H1 (cell line): ENCODE results near the gene ADAMTS16. TPM values are rescaled to one million over a fixed set of nuclear protein-coding genes. Genes with fewer than 3 reads are reported as not detected.

Source experiments
- CTCF ChIA-PET: fragments of 300-600 bp; sonication (Branson Sonifier 250); formaldehyde crosslinking; loops from one replicate; lab custom pipeline; 2021; ENCODE audit not compliant: partially characterized antibody; lab: Charles Lee
- POLR2A ChIA-PET: fragments of 300-600 bp; sonication (Branson Sonifier 250); formaldehyde crosslinking; loops from one replicate; lab custom pipeline; 2021; ENCODE audit warnings: inconsistent platforms; ENCODE audit not compliant: partially characterized antibody; lab: Charles Lee
- DNase-seq, 2 experiments: peaks; one replicate each; pipeline versions ENCODE4 v3.0.0 to v3.0.0-alpha.2; 2010 to 2022; ENCODE audit warnings: low spot score in 2 of 2, low read depth in 1 of 2, mixed read lengths in 1 of 2
- FAIRE-seq: peaks from 2 replicates; lab custom pipeline; 2011; peaks lifted over from hg19 to GRCh38; lab: Jason Lieb, UNC
- H2AFZ ChIP-seq: 2 replicates; pipeline ENCODE4 v1.8.1; 2012; ENCODE audit warnings: low read length, inconsistent platforms
- H2AK5ac ChIP-seq: 2 replicates; pipeline ENCODE4 v1.6.1; 2013; ENCODE audit warnings: low read depth, low read length
- H2BK120ac ChIP-seq: replicated peaks from 2 replicates; pipeline ENCODE3; 2013; ENCODE audit warnings: low read depth, low read length, inconsistent platforms
- H2BK12ac ChIP-seq: 2 replicates; pipeline ENCODE4 v1.6.1; 2013; ENCODE audit warnings: low read depth, low read length
- H2BK15ac ChIP-seq: 2 replicates; pipeline ENCODE4 v1.6.1; 2013; ENCODE audit warnings: low read length
- H2BK20ac ChIP-seq: 2 replicates; pipeline ENCODE4 v1.6.1; 2013; ENCODE audit warnings: low read length
- H2BK5ac ChIP-seq: 2 replicates; pipeline ENCODE4 v1.6.1; 2013; ENCODE audit warnings: low read depth, low read length
- H3K14ac ChIP-seq: 2 replicates; pipeline ENCODE4 v1.6.1; 2013; ENCODE audit warnings: inconsistent platforms; ENCODE audit not compliant: insufficient read length
- H3K18ac ChIP-seq: 2 replicates; pipeline ENCODE4 v1.6.1; 2013; ENCODE audit warnings: low read length; ENCODE audit errors: extremely low read depth
- H3K23ac ChIP-seq: 2 replicates; pipeline ENCODE4 v1.6.1; 2013; ENCODE audit warnings: inconsistent platforms; ENCODE audit not compliant: insufficient read length
- H3K23me2 ChIP-seq: 2 replicates; pipeline ENCODE4 v1.6.1; 2013; ENCODE audit warnings: low read depth, low read length
- H3K27ac ChIP-seq: 2 replicates; pipeline ENCODE4 v1.6.1; 2011; ENCODE audit warnings: low read depth, low read length, inconsistent platforms
- H3K27me3 ChIP-seq, 4 experiments: replicated peaks in 1 of 4; 1 replicate in 1 of 4; 2 replicates in 3 of 4; pipeline versions ENCODE4 v1.6.1 to v1.8.1; 2011 to 2013; ENCODE audit warnings: low read length in 3 of 4, mild to moderate bottlenecking in 3 of 4, inconsistent platforms in 2 of 4, mixed read lengths in 2 of 4, moderate library complexity in 1 of 4; ENCODE audit not compliant: control insufficient read depth in 3 of 4, insufficient read depth in 3 of 4; ENCODE audit errors: extremely low read depth in 1 of 4
- H3K36me3 ChIP-seq, 4 experiments: 2 replicates each; pipeline versions ENCODE4 v1.6.1 to v1.8.1; 2011 to 2013; ENCODE audit warnings: mild to moderate bottlenecking in 4 of 4, low read length in 3 of 4, moderate library complexity in 2 of 4, control low read depth in 1 of 4, inconsistent platforms in 1 of 4; ENCODE audit not compliant: insufficient read depth in 4 of 4, control insufficient read depth in 2 of 4
- H3K4ac ChIP-seq: replicated peaks from 2 replicates; pipeline ENCODE3; 2013; ENCODE audit warnings: low read length, low read depth, mixed read lengths, inconsistent platforms; ENCODE audit not compliant: insufficient read length
- H3K4me1 ChIP-seq, 4 experiments: replicated peaks in 1 of 4; 1 replicate in 1 of 4; 2 replicates in 3 of 4; pipeline versions ENCODE4 v1.6.1 to v1.8.1; 2011 to 2013; ENCODE audit warnings: low read length in 3 of 4, inconsistent platforms in 2 of 4, mixed read lengths in 1 of 4; ENCODE audit not compliant: insufficient read depth in 4 of 4, control insufficient read depth in 3 of 4
- H3K4me2 ChIP-seq, 2 experiments: 2 replicates each; pipeline versions ENCODE4 v1.6.1 to v1.8.1; 2011 to 2013; ENCODE audit warnings: low read depth in 2 of 2, low read length in 2 of 2, control low read depth in 1 of 2, inconsistent platforms in 1 of 2, mild to moderate bottlenecking in 1 of 2; ENCODE audit not compliant: insufficient read depth in 1 of 2
- H3K4me3 ChIP-seq, 4 experiments: fragments of 200-600, 300-600 bp in 1 of 4; sonication (generic), shearing (Covaris generic), sonication (Bioruptor Twin) in 1 of 4; 2 replicates each; pipeline versions ENCODE4 v1.5.1 to v1.8.1; 2011 to 2016; ENCODE audit warnings: low read length in 4 of 4, low read depth in 3 of 4, control low read depth in 2 of 4, inconsistent platforms in 2 of 4, mild to moderate bottlenecking in 2 of 4, mixed read lengths in 1 of 4, moderate library complexity in 1 of 4; ENCODE audit not compliant: insufficient read depth in 2 of 4; ENCODE audit errors: extremely low read depth in 1 of 4
- H3K56ac ChIP-seq: replicated peaks from 2 replicates; pipeline ENCODE3; 2013; ENCODE audit warnings: low read depth, mild to moderate bottlenecking, mixed read lengths, low read length, inconsistent platforms; ENCODE audit not compliant: insufficient read length
- H3K79me1 ChIP-seq: 2 replicates; pipeline ENCODE4 v1.6.1; 2013; ENCODE audit warnings: low read depth, low read length, control low read depth
- H3K79me2 ChIP-seq, 2 experiments: 2 replicates each; pipeline versions ENCODE4 v1.6.1 to v1.8.1; 2012 to 2013; ENCODE audit warnings: low read length in 2 of 2, mild to moderate bottlenecking in 2 of 2, inconsistent platforms in 1 of 2; ENCODE audit not compliant: insufficient read depth in 2 of 2, control insufficient read depth in 1 of 2
- H3K9ac ChIP-seq, 4 experiments: replicated peaks in 1 of 4; 1 replicate in 1 of 4; 2 replicates in 3 of 4; pipeline versions ENCODE4 v1.6.1 to v1.8.1; 2011 to 2013; ENCODE audit warnings: low read depth in 3 of 4, low read length in 3 of 4, control low read depth in 2 of 4, mild to moderate bottlenecking in 2 of 4, moderate library complexity in 2 of 4, inconsistent platforms in 1 of 4; ENCODE audit errors: extremely low read depth in 1 of 4
- H3K9me3 ChIP-seq, 2 experiments: 2 replicates each; pipeline versions ENCODE4 v1.6.1 to v1.8.1; 2012 to 2013; ENCODE audit warnings: mild to moderate bottlenecking in 2 of 2, moderate library complexity in 2 of 2, control low read depth in 1 of 2, inconsistent platforms in 1 of 2, low read depth in 1 of 2, low read length in 1 of 2, mixed read lengths in 1 of 2; ENCODE audit not compliant: insufficient read depth in 2 of 2
- H4K20me1 ChIP-seq, 2 experiments: replicated peaks in 1 of 2; 2 replicates each; pipeline versions ENCODE3 to v1.8.1; 2011 to 2013; ENCODE audit warnings: inconsistent platforms in 2 of 2, low read length in 2 of 2, mild to moderate bottlenecking in 1 of 2; ENCODE audit not compliant: insufficient read depth in 2 of 2, control insufficient read depth in 1 of 2
- H4K5ac ChIP-seq: 2 replicates; pipeline ENCODE4 v1.6.1; 2013; ENCODE audit warnings: low read length, low read depth, mixed read lengths, inconsistent platforms; ENCODE audit not compliant: insufficient read length
- H4K8ac ChIP-seq: 2 replicates; pipeline ENCODE4 v1.8.0; 2013; ENCODE audit warnings: mild to moderate bottlenecking, moderate library complexity, low read length, inconsistent platforms; ENCODE audit not compliant: insufficient read depth; ENCODE audit errors: extremely low read depth
- H4K91ac ChIP-seq: replicated peaks from 2 replicates; pipeline ENCODE3; 2013; ENCODE audit warnings: low read length, mixed read lengths, inconsistent platforms; ENCODE audit not compliant: insufficient read length
- GABPA ChIP-seq: IDR thresholded peaks from 2 replicates; pipeline ENCODE4 v1.6.1; 2011; ENCODE audit warnings: mild to moderate bottlenecking, low read length, moderate library complexity, borderline replicate concordance; ENCODE audit not compliant: insufficient read depth
- HDAC2 ChIP-seq, 2 experiments: fragments of 300-600 bp in 1 of 2; sonication (generic) in 1 of 2; IDR thresholded peaks; 2 replicates each; pipeline ENCODE4 v1.6.1; 2011 to 2012; ENCODE audit warnings: low read depth in 2 of 2, low read length in 2 of 2, mild to moderate bottlenecking in 2 of 2, moderate library complexity in 2 of 2, borderline replicate concordance in 1 of 2, inconsistent platforms in 1 of 2
- RAD21 ChIP-seq, 2 experiments: IDR thresholded peaks in 1 of 2; conservative IDR thresholded peaks in 1 of 2; 2 replicates each; pipeline ENCODE4 v1.6.1; 2011; ENCODE audit warnings: low read depth in 2 of 2, low read length in 2 of 2, improper control_type of control experiment in 1 of 2, inconsistent platforms in 1 of 2, mild to moderate bottlenecking in 1 of 2, moderate library complexity in 1 of 2
- RFX5 ChIP-seq: IDR thresholded peaks from 2 replicates; pipeline ENCODE4 v1.6.1; 2011; ENCODE audit warnings: low read depth, low read length, improper control_type of control experiment, borderline replicate concordance
- YY1 ChIP-seq: IDR thresholded peaks from 2 replicates; pipeline ENCODE4 v1.6.1; 2011; ENCODE audit warnings: low read depth, mild to moderate bottlenecking, low read length
- WGBS, 2 experiments: shearing (Covaris generic) in 1 of 2; methylation state at CpG; one replicate each; pipeline versions ENCODE4 v1.1.6 to v1.1.7; 2013 to 2015; ENCODE audit warnings: low lambda C conversion rate in 2 of 2, mixed read lengths in 2 of 2, inconsistent platforms in 1 of 2, low coverage in 1 of 2, missing lambda C conversion rate in 1 of 2; ENCODE audit not compliant: insufficient replicate concordance in 2 of 2, insufficient coverage in 1 of 2, insufficient read length in 1 of 2; ENCODE audit errors: extremely low coverage in 1 of 2, missing lambda C conversion rate in 1 of 2; 5-methylcytosine and 5-hydroxymethylcytosine counted together
- polyA plus RNA-seq, 7 experiments: library from polyadenylated mRNA; depleted of rRNA in 3 of 7; stranded (reverse) in 5 of 7; unstranded in 2 of 7; fragments of >200 nt in 5 of 7; fragments of 200-250 nt in 2 of 7; gene quantifications; 1 replicate in 5 of 7; 2 replicates in 1 of 7; 4 replicates in 1 of 7; pipeline versions ENCODE4 v1.2.1 to v1.2.3, GENCODE V29; 2011 to 2013; ENCODE audit warnings: missing spikeins in 2 of 7, mixed read lengths in 2 of 7
- total RNA-seq: library from RNA; stranded (reverse); fragmentation: NEBNext Ultra II Directional; extraction: Animal tissue kit (Norgen Biotek cat#: 25700); gene quantifications from 2 replicates; pipeline ENCODE4 v1.2.1, GENCODE V29; 2021

The ADAMTS16 gene
- total and polyA plus RNA-seq, 2 of the 8 experiments (the other 6 are each of a cell fraction or from before 2014, with no cell fraction given) = 3.7 to 16.0 TPM

GRCh38 chr5:5195128-5195918 is 55.2 kb downstream of the ADAMTS16 start:
- peaks cover 0 to 2% (median 0%) of the 10 kb centered on the region in 4 experiments; a peak in 1 of 8 replicates for H3K36me3 ChIP-seq
- H3K56ac ChIP-seq = no peak overlapping the region
- no peaks in the 10 kb centered on the region for H3K27me3 ChIP-seq
- H4K20me1 ChIP-seq = no peaks in the 10 kb centered on the region
- no peaks in the 10 kb centered on the region for H3K79me2 ChIP-seq
- WGBS, 2 experiments = 93% methylated on average over 4 of the region's 4 CpGs; no CpG with 5 or more reads in 1 of the 2 experiments
- FAIRE-seq = no peak
- no peak overlapping the region for H2BK12ac ChIP-seq
- no peak overlapping the region for H2BK20ac ChIP-seq
- H3K9ac ChIP-seq = no peak overlapping the region
- no peak overlapping the region for H3K23ac ChIP-seq
- H3K27ac ChIP-seq = no peak overlapping the region
- ChIA-PET CTCF (interaction anchor here (1.3 kb wide), 1 partner anchor 97 kb away, joined by 4 read pairs; no protein-coding TSS in a partner anchor), POLR2A (interaction anchor here (1.6 kb wide), 1 partner anchor 12 kb away, joined by 4 read pairs; no protein-coding TSS in a partner anchor)
- H3K18ac ChIP-seq = no peak overlapping the region
- no peak overlapping the region for H4K8ac ChIP-seq
- DNase-seq = no peak
- H2AFZ ChIP-seq = no peak overlapping the region
- H2AK5ac ChIP-seq = no peak overlapping the region
- no peak overlapping the region for H2BK5ac ChIP-seq
- peaks cover 3 to 11% (median 7%) of the 10 kb centered on the region in 4 experiments; a peak in 6 of 7 replicates for H3K4me1 ChIP-seq
- no peak overlapping the region for H3K4me3 ChIP-seq
- no peaks in the 10 kb centered on the region for H3K23me2 ChIP-seq
- no peak overlapping the region for H2BK120ac ChIP-seq
- no peak overlapping the region for H3K14ac ChIP-seq
- TF ChIP-seq GABPA = no peak
- no peak for TF ChIP-seq RAD21 (IDR thresholded peaks at IDR 0.05 in 1 of 2, conservative IDR thresholded peaks at IDR 0.05 in 1 of 2; ENCODE audit: low read depth in 2 of 2, low read length in 2 of 2)
- TF ChIP-seq YY1 = no peak
- no peak for TF ChIP-seq RFX5
- TF ChIP-seq HDAC2 (IDR thresholded peaks at IDR 0.05; ENCODE audit: borderline replicate concordance in 1 of 2, low read depth in 2 of 2, low read length in 2 of 2) = no peak
- H3K4me2 ChIP-seq = no peak overlapping the region
- H4K91ac ChIP-seq = no peak overlapping the region
- H3K4ac ChIP-seq = no peak overlapping the region
- H4K5ac ChIP-seq = no peak overlapping the region
- H2BK15ac ChIP-seq = no peak overlapping the region
- H3K9me3 ChIP-seq = no peaks in the 10 kb centered on the region
- H3K79me1 ChIP-seq = no peaks in the 10 kb centered on the region; the same call in 1 of the 2 replicates
